Neuronal stem cell (in vitro differentiated cells): ENCODE results near the gene OPN4.
A peak's percentile ranks its signal among the peaks of the same experiment; 100 is the strongest.

ENCODE experiments used
- DNase-seq: peaks from one replicate; pipeline ENCODE4 v3.0.0-alpha.2; 2013; ENCODE audit warnings: low spot score
- H2AFZ ChIP-seq: one replicate; pipeline ENCODE4 v1.6.1; 2013; ENCODE audit warnings: mild to moderate bottlenecking, low read length, inconsistent platforms
- H2AK5ac ChIP-seq: 2 replicates; pipeline ENCODE4 v1.6.1; 2013; ENCODE audit warnings: low read depth, mild to moderate bottlenecking, inconsistent platforms, low read length, moderate library complexity, mixed read lengths
- H2BK120ac ChIP-seq: 2 replicates; pipeline ENCODE4 v1.6.1; 2013; ENCODE audit warnings: low read depth, mild to moderate bottlenecking, inconsistent platforms, low read length, moderate library complexity, mixed read lengths
- H2BK12ac ChIP-seq: one replicate; pipeline ENCODE4 v1.6.1; 2013; ENCODE audit warnings: low read length, inconsistent platforms
- H2BK15ac ChIP-seq: 2 replicates; pipeline ENCODE4 v1.6.1; 2013; ENCODE audit warnings: mild to moderate bottlenecking, low read length, inconsistent platforms, mixed read lengths
- H2BK5ac ChIP-seq: one replicate; pipeline ENCODE4 v1.6.1; 2013; ENCODE audit warnings: inconsistent platforms, mild to moderate bottlenecking, low read length, moderate library complexity
- H3K14ac ChIP-seq: one replicate; pipeline ENCODE4 v1.6.1; 2013; ENCODE audit warnings: low read length, inconsistent platforms
- H3K18ac ChIP-seq: 2 replicates; pipeline ENCODE4 v1.6.1; 2013; ENCODE audit warnings: low read length, inconsistent platforms
- H3K23ac ChIP-seq: 2 replicates; pipeline ENCODE4 v1.6.1; 2013; ENCODE audit warnings: low read depth, mild to moderate bottlenecking, mixed read lengths, low read length, inconsistent platforms; ENCODE audit not compliant: poor library complexity
- H3K27ac ChIP-seq: replicated peaks from 3 replicates; pipeline ENCODE4 v1.5.1; 2013; ENCODE audit warnings: low read length, inconsistent platforms
- H3K27me3 ChIP-seq, 3 experiments: 2 replicates each; pipeline ENCODE4 v1.6.1; 2013; ENCODE audit warnings: low read length in 3 of 3, mild to moderate bottlenecking in 2 of 3, inconsistent platforms in 1 of 3, low read depth in 1 of 3, mixed read lengths in 1 of 3, moderate library complexity in 1 of 3; ENCODE audit not compliant: control insufficient read depth in 3 of 3, insufficient read depth in 3 of 3
- H3K36me3 ChIP-seq, 2 donors: replicated peaks in 1 of 2; 2 replicates each; pipeline ENCODE4 v1.6.1; 2013; ENCODE audit warnings: low read length in 2 of 2; ENCODE audit not compliant: control insufficient read depth in 2 of 2, insufficient read depth in 2 of 2
- H3K4ac ChIP-seq: 2 replicates; pipeline ENCODE4 v1.6.1; 2013; ENCODE audit warnings: inconsistent platforms, mild to moderate bottlenecking, low read length, moderate library complexity
- H3K4me1 ChIP-seq, 2 donors: 1 replicate in 1 of 2; 2 replicates in 1 of 2; pipeline ENCODE4 v1.6.1; 2013; ENCODE audit warnings: low read length in 2 of 2, low read depth in 1 of 2; ENCODE audit not compliant: control insufficient read depth in 2 of 2, insufficient read depth in 1 of 2
- H3K4me2 ChIP-seq: one replicate; pipeline ENCODE4 v1.6.1; 2013; ENCODE audit warnings: mild to moderate bottlenecking, low read length, inconsistent platforms; ENCODE audit not compliant: insufficient read depth, poor library complexity, severe bottlenecking
- H3K4me3 ChIP-seq, 2 donors: 2 replicates each; pipeline ENCODE4 v1.5.1; 2013; ENCODE audit warnings: low read length in 2 of 2, mild to moderate bottlenecking in 2 of 2, inconsistent platforms in 1 of 2, moderate library complexity in 1 of 2
- H3K79me1 ChIP-seq: one replicate; pipeline ENCODE4 v1.6.1; 2013; ENCODE audit warnings: low read depth, mild to moderate bottlenecking, inconsistent platforms, low read length, moderate library complexity
- H3K9ac ChIP-seq: one replicate; pipeline ENCODE4 v1.6.1; 2013; ENCODE audit warnings: mild to moderate bottlenecking, low read depth, low read length, inconsistent platforms; ENCODE audit not compliant: poor library complexity
- H3K9me3 ChIP-seq, 2 donors: replicated peaks in 1 of 2; 2 replicates each; pipeline versions ENCODE3 to v1.6.1; 2013; ENCODE audit warnings: low read length in 2 of 2, mild to moderate bottlenecking in 2 of 2, inconsistent platforms in 1 of 2, low read depth in 1 of 2, mixed read lengths in 1 of 2, moderate library complexity in 1 of 2; ENCODE audit not compliant: control insufficient read depth in 2 of 2, insufficient read depth in 1 of 2
- H4K8ac ChIP-seq: one replicate; pipeline ENCODE4 v1.6.1; 2013; ENCODE audit warnings: low read depth, mild to moderate bottlenecking, inconsistent platforms, low read length, moderate library complexity
- H4K91ac ChIP-seq: one replicate; pipeline ENCODE4 v1.6.1; 2013; ENCODE audit warnings: low read length, low read depth, mild to moderate bottlenecking, inconsistent platforms; ENCODE audit not compliant: poor library complexity
- WGBS, 2 donors: extraction: QIAGEN DNeasy Blood & Tissue Kit; methylation state at CpG; one replicate each; pipeline ENCODE4 v1.1.7; 2013; ENCODE audit warnings: missing lambda C conversion rate in 2 of 2, mixed read lengths in 1 of 2; ENCODE audit not compliant: insufficient read length in 2 of 2, insufficient replicate concordance in 1 of 2; ENCODE audit errors: extremely low coverage in 2 of 2; 5-methylcytosine and 5-hydroxymethylcytosine counted together

Gene OPN4

GRCh38 chr10:86655596-86655995 lies 1.2 kb downstream of the OPN4 start:
- H2BK15ac ChIP-seq: no peak overlapping the region

GRCh38 chr10:86657011-86657395 lies 2.7 kb downstream of the OPN4 start:
- Histone ChIP-seq H2AFZ (no peak overlapping the region), H2BK120ac (no peak overlapping the region), H4K8ac (no peak overlapping the region), H3K18ac (peak overlapping the region; percentile 13), H2BK5ac (no peak overlapping the region), H2BK15ac (no peak overlapping the region), H2BK12ac (peak overlapping the region; percentile 81), H3K79me1 (no peaks in the 10 kb centered on the region), H4K91ac (no peak overlapping the region), H3K9me3 (peaks cover 0 to 3% of the 10 kb centered on the region in 2 donors), H3K4me1 (peaks cover 0 to 7% of the 10 kb centered on the region in 2 donors), H3K4me2 (no peak overlapping the region), H2AK5ac (no peak overlapping the region), H3K36me3 (no peaks in the 10 kb centered on the region), H3K23ac (no peak overlapping the region), H3K4ac (no peak overlapping the region), H3K9ac (no peak overlapping the region), H3K4me3 (no peak overlapping the region), H3K27ac (no peak overlapping the region), H3K27me3 (peaks cover 0 to 27% (median 0%) of the 10 kb centered on the region in 3 experiments), H3K14ac (peak overlapping the region; percentile 1)
- no peak for DNase-seq
- WGBS, 2 donors: no CpG with 5 or more reads among the region's 8 CpGs

More at GRCh38 chr10:86655596-86655995, 1.2 kb downstream of the OPN4 start:
- H3K9ac ChIP-seq: no peak overlapping the region
- H3K4me2 ChIP-seq: no peak overlapping the region
- H3K23ac ChIP-seq: no peak overlapping the region
- H3K9me3 ChIP-seq: peaks cover 0 to 3% of the 10 kb centered on the region in 2 donors
- H3K4me3 ChIP-seq: no peak overlapping the region
- H3K4ac ChIP-seq: no peak overlapping the region
- H3K4me1 ChIP-seq: peaks cover 0 to 7% of the 10 kb centered on the region in 2 donors
- no peak overlapping the region for H4K91ac ChIP-seq
- no peak overlapping the region for H3K18ac ChIP-seq
- no peak for DNase-seq
- peaks cover 0 to 22% (median 0%) of the 10 kb centered on the region in 3 experiments for H3K27me3 ChIP-seq
- H3K79me1 ChIP-seq: no peaks in the 10 kb centered on the region
- no peak overlapping the region for H2BK12ac ChIP-seq
- WGBS, 2 donors: no CpG with 5 or more reads among the region's 3 CpGs
- H2BK5ac ChIP-seq: peak overlapping the region; percentile 11
- no peak overlapping the region for H3K27ac ChIP-seq
- H2AK5ac ChIP-seq: no peak overlapping the region
- H3K36me3 ChIP-seq: no peaks in the 10 kb centered on the region
- H4K8ac ChIP-seq: no peak overlapping the region
- H2AFZ ChIP-seq: no peak overlapping the region
- H2BK120ac ChIP-seq: no peak overlapping the region
- peak overlapping the region; percentile 32 for H3K14ac ChIP-seq

- Histone ChIP-seq H3K27me3 (peaks cover 0 to 28% (median 0%) of the 10 kb centered on the region in 3 experiments), H3K79me1 (no peaks in the 10 kb centered on the region), H3K18ac (no peak overlapping the region), H3K4ac (peak overlapping the region; percentile 30), H2BK15ac (no peak overlapping the region), H2AK5ac (no peak overlapping the region), H2BK5ac (no peak overlapping the region), H3K9ac (no peak overlapping the region), H3K27ac (no peak overlapping the region), H4K8ac (no peak overlapping the region), H4K91ac (no peak overlapping the region), H2AFZ (no peak overlapping the region), H3K4me1 (peaks cover 0 to 4% of the 10 kb centered on the region in 2 donors), H3K4me3 (no peak overlapping the region), H2BK120ac (no peak overlapping the region), H3K4me2 (no peak overlapping the region), H2BK12ac (no peak overlapping the region), H3K14ac (no peak overlapping the region), H3K9me3 (peaks cover 0 to 3% of the 10 kb centered on the region in 2 donors), H3K23ac (no peak overlapping the region), H3K36me3 (no peaks in the 10 kb centered on the region)
- no CpG with 5 or more reads among the region's 19 CpGs for whole genome bisulfite sequencing, 2 donors
- DNase-seq: no peak
Measured at GRCh38 chr10:86657396-86658011, 3.2 kb downstream of the OPN4 start.

- Histone ChIP-seq H3K4me2 (no peak overlapping the region), H3K9me3 (peaks cover 0 to 3% of the 10 kb centered on the region in 2 donors), H3K27ac (no peak overlapping the region), H2BK5ac (no peak overlapping the region), H2BK15ac (no peak overlapping the region), H3K23ac (no peak overlapping the region), H4K91ac (no peak overlapping the region), H2AFZ (no peak overlapping the region), H4K8ac (no peak overlapping the region), H3K36me3 (no peaks in the 10 kb centered on the region), H3K79me1 (no peaks in the 10 kb centered on the region), H3K9ac (no peak overlapping the region), H3K4me3 (no peak overlapping the region), H3K4ac (no peak overlapping the region), H3K4me1 (no peaks in the 10 kb centered on the region), H2BK120ac (no peak overlapping the region), H3K18ac (no peak overlapping the region), H3K14ac (peak overlapping the region; percentile 57), H3K27me3 (peaks cover 0 to 32% (median 0%) of the 10 kb centered on the region in 3 experiments), H2AK5ac (no peak overlapping the region), H2BK12ac (no peak overlapping the region)
- no CpG with 5 or more reads among the region's 12 CpGs for WGBS, 2 donors
- DNase-seq: no peak
Measured at GRCh38 chr10:86658261-86658741, 4.0 kb downstream of the OPN4 start.
